Cortex of kidney (tissue), 1 donor: ENCODE data around the gene NRAP.

Experiments
- DNase-seq: peaks from one replicate; lab custom pipeline; 2025; lab: John Stamatoyannopoulos, UW

The NRAP gene

GRCh38 chr10:113605268-113605978, 58.4 kb downstream of the NRAP start:
- DNase-seq: no peak

GRCh38 chr10:113604572-113604971, 59.3 kb downstream of the NRAP start:
- no peak for DNase-seq

GRCh38 chr10:113603057-113603777, 60.6 kb downstream of the NRAP start:
- DNase-seq: no peak

GRCh38 chr10:113600569-113600968, 63.3 kb downstream of the NRAP start:
- no peak for DNase-seq

GRCh38 chr10:113594652-113595051, 69.2 kb downstream of the NRAP start:
- DNase-seq: no peak

GRCh38 chr10:113592380-113592779, 71.5 kb downstream of the NRAP start:
- DNase-seq: no peak

GRCh38 chr10:113590581-113590980, 73.3 kb downstream of the NRAP start:
- DNase-seq: no peak

- DNase-seq: no peak
Observed at GRCh38 chr10:113589201-113589770, 74.6 kb downstream of the NRAP start.

- DNase-seq: no peak
Observed at GRCh38 chr10:113585949-113586348, 77.9 kb downstream of the NRAP start.

- DNase-seq: no peak
Observed at GRCh38 chr10:113583571-113583970, 80.3 kb downstream of the NRAP start.

GRCh38 chr10:113581092-113581491, 82.7 kb downstream of the NRAP start:
- no peak for DNase-seq

- no peak for DNase-seq
Observed at GRCh38 chr10:113578773-113579172, 85.1 kb downstream of the NRAP start.

- DNase-seq: no peak
Observed at GRCh38 chr10:113576852-113577251, 87.0 kb downstream of the NRAP start.

- DNase-seq: no peak
Observed at GRCh38 chr10:113573368-113573767, 90.5 kb downstream of the NRAP start.

- no peak for DNase-seq
Observed at GRCh38 chr10:113572520-113573290, 91.1 kb downstream of the NRAP start.

GRCh38 chr10:113569576-113569975, 94.3 kb downstream of the NRAP start:
- no peak for DNase-seq

GRCh38 chr10:113566888-113567287, 97.0 kb downstream of the NRAP start:
- DNase-seq: no peak

GRCh38 chr10:113565364-113565763, 98.5 kb downstream of the NRAP start:
- DNase-seq: no peak

GRCh38 chr10:113563306-113564088, 100.3 kb downstream of the NRAP start:
- DNase-seq: no peak

GRCh38 chr10:113562704-113563103, 101.1 kb downstream of the NRAP start:
- no peak for DNase-seq

GRCh38 chr10:113562069-113562468, 101.8 kb downstream of the NRAP start:
- no peak for DNase-seq

- no peak for DNase-seq
Observed at GRCh38 chr10:113561214-113561613, 102.6 kb downstream of the NRAP start.
